Nephron progenitor cell (in vitro differentiated cells): ENCODE results near the gene ZBTB45.

Experiments
- DNase-seq: peaks from one replicate; pipeline ENCODE4 v3.0.0; 2021
- H3K27ac Mint-ChIP-seq: 2 replicates; pipeline ENCODE4 v1.8.0; 2021; ENCODE audit warnings: mild to moderate bottlenecking, moderate library complexity, mixed read lengths
- H3K27me3 Mint-ChIP-seq: 2 replicates; pipeline ENCODE4 v1.8.0; 2021; ENCODE audit warnings: mild to moderate bottlenecking, low read depth, mixed read lengths; ENCODE audit not compliant: poor library complexity
- H3K36me3 Mint-ChIP-seq: 2 replicates; pipeline ENCODE4 v1.8.0; 2021; ENCODE audit warnings: low read depth, mixed read lengths
- H3K4me1 Mint-ChIP-seq: 2 replicates; pipeline ENCODE4 v1.8.0; 2021; ENCODE audit warnings: mixed read lengths
- H3K4me3 Mint-ChIP-seq: 2 replicates; pipeline ENCODE4 v1.8.0; 2021; ENCODE audit warnings: mild to moderate bottlenecking, moderate library complexity, mixed read lengths
- H3K9me3 Mint-ChIP-seq: 2 replicates; pipeline ENCODE4 v1.8.0; 2021; ENCODE audit warnings: mild to moderate bottlenecking, moderate library complexity, mixed read lengths
- TF ChIP-seq, protein P1 (sequence below): fragments of 200-600 bp; sonication (generic); IDR thresholded peaks from 2 replicates; pipeline ENCODE4 v1.5.0; 2021; ENCODE audit warnings: antibody characterized with exemption

ZBTB45 gene

GRCh38 chr19:58562122-58563033 lies 42.8 kb upstream of the ZBTB45 start:
- peaks cover 42% of the 10 kb centered on the region for H3K4me1 Mint-ChIP-seq

DNA sequence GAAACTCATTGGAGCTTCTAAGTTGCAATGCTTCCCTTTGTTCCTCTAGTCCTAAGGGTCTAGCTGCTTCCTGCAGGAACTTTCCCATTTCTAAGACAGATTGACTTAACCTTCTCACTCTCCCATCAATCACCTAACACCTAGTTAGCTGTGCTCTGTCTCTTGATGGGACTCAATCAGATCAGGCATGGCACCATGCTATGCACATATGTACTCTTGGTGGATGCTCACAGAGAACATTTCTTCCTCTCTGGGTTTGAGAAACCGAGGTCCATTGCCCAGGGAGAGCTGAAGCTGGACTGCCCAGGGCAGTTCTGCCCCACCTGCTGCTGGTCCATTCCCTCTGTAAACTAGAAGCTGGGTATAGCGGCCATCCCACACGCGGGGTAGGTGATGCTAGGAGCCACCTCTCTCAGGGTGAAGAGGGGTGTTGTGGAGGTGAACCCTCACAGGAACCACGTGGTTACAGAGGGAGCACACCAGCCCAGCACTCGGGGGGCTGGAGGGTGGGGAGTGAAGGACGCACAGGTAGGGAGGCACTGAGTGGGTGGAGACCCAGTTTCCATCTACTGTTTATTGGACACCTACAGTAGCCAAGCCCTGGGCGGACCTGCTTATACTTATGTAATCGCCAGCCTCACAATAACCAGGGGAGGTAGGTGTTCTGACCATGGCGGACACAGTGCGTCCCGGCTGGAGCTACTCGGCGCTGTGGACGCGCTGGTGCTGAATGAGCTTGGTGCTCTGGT lies 41.9 kb upstream of the ZBTB45 start:
- H3K4me3 Mint-ChIP-seq, result peak overlapping the region; percentile 25
- H3K4me1 Mint-ChIP-seq, result peaks cover 50% of the 10 kb centered on the region
- H3K27me3 Mint-ChIP-seq, result peaks cover 5% of the 10 kb centered on the region
- H3K36me3 Mint-ChIP-seq, result peaks cover 17% of the 10 kb centered on the region
- H3K9me3 Mint-ChIP-seq, result no peaks in the 10 kb centered on the region
- TF ChIP-seq, protein P1, sequence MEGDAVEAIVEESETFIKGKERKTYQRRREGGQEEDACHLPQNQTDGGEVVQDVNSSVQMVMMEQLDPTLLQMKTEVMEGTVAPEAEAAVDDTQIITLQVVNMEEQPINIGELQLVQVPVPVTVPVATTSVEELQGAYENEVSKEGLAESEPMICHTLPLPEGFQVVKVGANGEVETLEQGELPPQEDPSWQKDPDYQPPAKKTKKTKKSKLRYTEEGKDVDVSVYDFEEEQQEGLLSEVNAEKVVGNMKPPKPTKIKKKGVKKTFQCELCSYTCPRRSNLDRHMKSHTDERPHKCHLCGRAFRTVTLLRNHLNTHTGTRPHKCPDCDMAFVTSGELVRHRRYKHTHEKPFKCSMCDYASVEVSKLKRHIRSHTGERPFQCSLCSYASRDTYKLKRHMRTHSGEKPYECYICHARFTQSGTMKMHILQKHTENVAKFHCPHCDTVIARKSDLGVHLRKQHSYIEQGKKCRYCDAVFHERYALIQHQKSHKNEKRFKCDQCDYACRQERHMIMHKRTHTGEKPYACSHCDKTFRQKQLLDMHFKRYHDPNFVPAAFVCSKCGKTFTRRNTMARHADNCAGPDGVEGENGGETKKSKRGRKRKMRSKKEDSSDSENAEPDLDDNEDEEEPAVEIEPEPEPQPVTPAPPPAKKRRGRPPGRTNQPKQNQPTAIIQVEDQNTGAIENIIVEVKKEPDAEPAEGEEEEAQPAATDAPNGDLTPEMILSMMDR, result no peak
- peak overlapping the region; percentile 87 for H3K27ac Mint-ChIP-seq
- no peak for DNase-seq

More at GRCh38 chr19:58562122-58563033, 42.8 kb upstream of the ZBTB45 start:
- TF ChIP-seq, protein P1, result no peak
- peaks cover 2% of the 10 kb centered on the region for H3K27me3 Mint-ChIP-seq
- peak overlapping the region; percentile 64 for H3K27ac Mint-ChIP-seq
- no peak overlapping the region for H3K4me3 Mint-ChIP-seq
- no peaks in the 10 kb centered on the region for H3K9me3 Mint-ChIP-seq
- DNase-seq, result no peak
- peaks cover 16% of the 10 kb centered on the region for H3K36me3 Mint-ChIP-seq

- H3K4me3 Mint-ChIP-seq, result peak overlapping the region; percentile 99
- H3K27ac Mint-ChIP-seq, result no peak overlapping the region
- H3K9me3 Mint-ChIP-seq, result no peaks in the 10 kb centered on the region
- H3K27me3 Mint-ChIP-seq, result peaks cover 10% of the 10 kb centered on the region
- no peak for DNase-seq
- TF ChIP-seq, protein P1, result no peak
- peaks cover 56% of the 10 kb centered on the region for H3K4me1 Mint-ChIP-seq
- peaks cover 22% of the 10 kb centered on the region for H3K36me3 Mint-ChIP-seq
Measured at GRCh38 chr19:58560921-58561320, 41.3 kb upstream of the ZBTB45 start.

DNA sequence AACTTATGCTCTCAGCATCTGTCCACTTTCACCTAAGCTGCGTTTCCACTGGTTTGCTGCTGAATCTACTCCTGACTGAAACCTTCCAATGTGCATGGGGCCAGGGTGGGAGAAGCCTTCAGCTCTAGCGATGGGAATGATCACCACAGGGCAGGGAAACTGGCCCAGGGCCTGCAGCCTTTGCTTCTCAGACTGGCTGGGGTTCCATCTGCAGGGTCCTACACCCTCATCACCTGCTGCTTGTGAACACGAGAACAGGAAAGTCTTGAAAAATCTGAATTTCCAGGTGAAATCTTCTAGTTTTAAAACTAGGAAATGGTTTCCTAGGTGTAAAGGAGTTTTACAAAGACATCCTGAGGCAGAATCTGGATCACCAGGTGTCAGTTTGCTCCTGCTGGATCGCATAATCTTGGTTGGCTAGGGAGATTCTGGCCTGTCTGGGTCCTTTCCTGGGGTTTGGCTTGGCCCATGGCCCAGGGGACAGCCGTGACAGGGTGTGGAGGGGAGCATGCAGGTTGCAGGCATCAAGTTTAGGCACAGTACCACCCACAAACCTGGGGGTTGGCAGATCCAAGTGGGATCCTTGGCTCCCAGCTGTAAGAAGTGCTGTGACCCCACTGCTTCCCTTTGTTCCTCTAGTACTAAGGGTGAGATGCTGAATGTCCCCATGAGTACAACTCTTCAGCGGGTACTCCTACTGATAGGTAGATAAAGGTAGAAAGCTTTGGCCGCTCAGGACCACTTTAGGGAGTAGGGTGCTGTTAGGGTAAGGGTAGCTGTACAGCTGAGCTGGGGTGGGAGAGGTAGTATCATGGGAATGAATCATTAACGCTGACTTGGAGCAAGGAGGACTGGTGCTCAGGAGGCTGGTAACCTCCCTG lies 40.6 kb upstream of the ZBTB45 start:
- H3K27me3 Mint-ChIP-seq, result peaks cover 10% of the 10 kb centered on the region
- DNase-seq, result no peak
- TF ChIP-seq, protein P1, result no peak
- no peaks in the 10 kb centered on the region for H3K9me3 Mint-ChIP-seq
- H3K27ac Mint-ChIP-seq, result peak overlapping the region; percentile 100
- H3K36me3 Mint-ChIP-seq, result peaks cover 22% of the 10 kb centered on the region
- H3K4me1 Mint-ChIP-seq, result peaks cover 60% of the 10 kb centered on the region
- H3K4me3 Mint-ChIP-seq, result peak overlapping the region; percentile 99

DNA sequence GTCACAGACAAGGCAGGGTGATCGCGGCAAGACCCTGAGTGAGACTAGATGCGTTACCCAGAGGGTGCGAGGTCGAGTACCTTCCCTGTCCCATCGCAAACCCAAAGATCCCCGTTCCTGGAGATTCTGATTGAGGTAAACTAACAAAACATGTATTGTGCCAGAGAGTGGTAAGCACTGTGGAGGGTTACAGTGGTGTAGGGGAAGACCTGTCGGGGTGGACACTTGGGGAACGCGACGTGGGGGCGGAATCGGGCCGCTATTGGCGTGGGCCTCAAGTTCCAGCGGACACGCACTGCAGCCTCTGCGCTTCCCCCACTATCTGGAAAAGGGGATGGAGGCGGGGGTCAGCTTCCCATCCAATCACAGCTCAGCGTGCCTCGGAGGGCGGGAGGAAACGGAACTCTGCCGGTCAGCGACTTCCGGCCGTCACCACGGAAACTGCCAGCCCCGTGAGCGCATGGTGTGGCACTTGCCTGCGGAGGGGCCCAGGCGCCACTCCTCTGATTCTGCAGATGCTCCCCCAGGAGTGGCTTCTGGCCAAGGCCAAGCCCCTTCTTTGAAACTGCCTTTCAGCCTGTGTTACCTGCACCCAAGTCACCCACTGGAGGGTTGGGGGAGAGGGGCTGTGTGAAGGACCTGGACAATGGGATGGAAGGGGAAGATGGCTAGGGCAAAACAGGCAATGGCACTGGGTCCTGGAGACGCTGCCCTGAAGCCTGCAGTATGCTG lies 39.8 kb upstream of the ZBTB45 start:
- H3K9me3 Mint-ChIP-seq, result no peaks in the 10 kb centered on the region
- H3K4me3 Mint-ChIP-seq, result peak overlapping the region; percentile 99

More for the DNA sequence above, 39.8 kb upstream of the ZBTB45 start:
- H3K4me1 Mint-ChIP-seq, result peaks cover 65% of the 10 kb centered on the region
- peaks cover 18% of the 10 kb centered on the region for H3K36me3 Mint-ChIP-seq
- TF ChIP-seq, protein P1, result no peak
- DNase-seq, result peak; percentile 87
- peaks cover 10% of the 10 kb centered on the region for H3K27me3 Mint-ChIP-seq
- peak overlapping the region; percentile 100 for H3K27ac Mint-ChIP-seq
